Liver (tissue), 3 donors: Measurements from ENCODE around the gene LIPH.

Experiments
- CTCF ChIP-seq: fragments of 150-350 bp; IDR thresholded peaks from 2 replicates; pipeline ENCODE4 v1.5.1; 2017; ENCODE audit warnings: improper control_type of control experiment, low read depth, low read length; ENCODE audit not compliant: missing input control
- GABPA ChIP-seq, 2 donors: IDR thresholded peaks in 1 of 2; conservative IDR thresholded peaks in 1 of 2; 2 replicates each; pipeline ENCODE4 v1.6.1; 2016; ENCODE audit warnings: antibody characterized with exemption in 2 of 2, mild to moderate bottlenecking in 1 of 2, moderate library complexity in 1 of 2
- NR2F2 ChIP-seq: IDR thresholded peaks from 2 replicates; pipeline ENCODE4 v1.6.1; 2016; ENCODE audit warnings: antibody characterized with exemption
- RAD21 ChIP-seq, 2 donors: IDR thresholded peaks; 2 replicates each; pipeline ENCODE4 v1.6.1; 2016; ENCODE audit warnings: antibody characterized with exemption in 2 of 2, mild to moderate bottlenecking in 2 of 2
- REST ChIP-seq: IDR thresholded peaks from 2 replicates; pipeline ENCODE4 v1.6.1; 2016; ENCODE audit warnings: antibody characterized with exemption, mild to moderate bottlenecking
- SP1 ChIP-seq: IDR thresholded peaks from 2 replicates; pipeline ENCODE4 v1.6.1; 2018; ENCODE audit warnings: antibody characterized with exemption, mild to moderate bottlenecking
- TAF1 ChIP-seq: conservative IDR thresholded peaks from 2 replicates; pipeline ENCODE4 v1.6.1; 2016; ENCODE audit warnings: antibody characterized with exemption, mild to moderate bottlenecking
- YY1 ChIP-seq: IDR thresholded peaks from 2 replicates; pipeline ENCODE4 v1.6.1; 2016; ENCODE audit warnings: antibody characterized with exemption, mild to moderate bottlenecking
- ZBTB33 ChIP-seq: IDR thresholded peaks from 2 replicates; pipeline ENCODE4 v1.6.1; 2016; ENCODE audit warnings: antibody characterized with exemption
- donor health status: healthy.
- donor health status: healthy.

GRCh38 chr3:185486394-185486793 is 66.0 kb downstream of the LIPH start:
- no peak for TF ChIP-seq CTCF
- TF ChIP-seq YY1: no peak
- no peak for TF ChIP-seq SP1
- no peak for TF ChIP-seq ZBTB33
- no peak for TF ChIP-seq REST
- TF ChIP-seq TAF1: no peak
- TF ChIP-seq GABPA (IDR thresholded peaks at IDR 0.05 in 1 of 2, conservative IDR thresholded peaks at IDR 0.05 in 1 of 2): no peak
- TF ChIP-seq RAD21 (IDR thresholded peaks at IDR 0.05): no peak
- no peak for TF ChIP-seq NR2F2
